ENCODE measurements around the gene WWC1. TPM values are rescaled to one million over a fixed set of nuclear protein-coding genes. Genes with fewer than 3 reads are reported as not detected.
"Not testable (repeated sequence)": the region's sequence is repeated elsewhere in the genome, so short reads cannot be mapped to it uniquely, and the experiment has no call there.

The WWC1 gene
- total RNA-seq, 1 experiment from 2014 or later = not detected

DNA sequence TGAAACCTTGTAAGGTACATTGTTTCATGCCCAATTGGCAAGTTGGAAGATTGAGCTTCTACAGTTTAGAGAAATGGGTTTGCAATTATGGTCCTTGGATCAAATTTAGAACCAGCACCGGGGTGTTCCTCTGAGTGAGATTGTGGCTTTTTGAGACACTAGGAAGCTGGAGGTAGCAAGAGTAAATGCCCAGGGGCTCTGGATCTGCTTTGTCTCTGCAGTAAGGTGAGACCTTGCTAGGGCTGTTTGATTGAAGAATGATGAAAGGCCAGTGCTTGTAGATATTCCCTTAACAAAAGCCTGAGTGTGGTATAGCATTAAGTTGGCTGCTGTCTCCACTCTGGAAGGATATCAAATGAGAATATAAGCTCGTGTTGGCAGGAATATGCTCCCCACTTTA, 36.0 kb downstream of the WWC1 start:
- H3K4me1 ChIP-seq = no peaks in the 10 kb centered on the region

DNA sequence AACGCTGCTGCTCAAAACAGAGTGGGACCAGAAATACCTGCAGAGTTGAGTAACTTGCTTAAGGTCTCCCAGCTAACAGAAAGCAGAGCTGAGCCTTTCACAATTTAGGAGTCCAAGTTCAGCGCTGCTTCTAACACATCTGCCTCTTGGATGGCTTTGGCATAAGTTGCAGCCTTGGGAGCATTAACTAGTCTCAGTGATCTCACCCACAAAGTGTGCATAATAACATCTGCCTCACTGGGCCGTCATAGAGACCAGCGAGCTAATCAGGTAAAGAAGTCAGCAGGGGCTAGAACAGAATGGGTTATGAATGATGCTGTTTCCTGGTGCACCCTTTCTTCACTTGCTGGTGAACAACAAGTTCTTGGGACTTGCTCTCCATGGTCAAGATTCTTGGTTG, 36.5 kb downstream of the WWC1 start:
- H3K36me3 ChIP-seq = no peaks in the 10 kb centered on the region
- H3K27ac ChIP-seq = no peak overlapping the region
- no peaks in the 10 kb centered on the region for H3K4me1 ChIP-seq
- H3K4me3 ChIP-seq = no peak overlapping the region
- H3K27me3 ChIP-seq = no peaks in the 10 kb centered on the region; the same call in 1 of the 2 replicates
- H3K9me3 ChIP-seq (replicated peaks) = no peaks in the 10 kb centered on the region
- DNase-seq = no peak

More for the DNA sequence above, 36.0 kb downstream of the WWC1 start:
- Histone ChIP-seq H3K4me3 (no peak overlapping the region), H3K9me3 (replicated peaks) (no peaks in the 10 kb centered on the region), H3K27me3 (no peaks in the 10 kb centered on the region; the same call in 1 of the 2 replicates), H3K36me3 (no peaks in the 10 kb centered on the region), H3K27ac (no peak overlapping the region)
- DNase-seq = no peak

DNA sequence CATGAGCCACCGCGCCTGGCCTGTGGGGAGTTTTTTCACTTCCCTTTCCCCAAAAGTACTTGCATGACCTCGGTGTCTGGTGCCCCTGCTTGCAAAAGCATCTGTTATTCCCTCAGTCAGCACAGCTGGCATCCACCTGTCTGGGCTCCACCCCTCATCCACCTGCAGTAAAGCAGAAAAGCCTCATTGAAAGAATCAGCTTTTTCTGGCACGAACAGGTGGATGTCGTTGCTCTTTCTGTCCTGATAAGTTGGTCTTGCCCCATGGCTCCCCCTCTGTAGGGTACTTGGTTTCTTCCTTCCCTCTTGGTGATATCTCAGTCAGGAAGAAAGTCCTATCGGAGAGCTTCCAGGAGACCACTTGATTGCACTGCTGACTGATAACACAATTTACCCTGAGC, 37.4 kb downstream of the WWC1 start:
- H3K36me3 ChIP-seq = no peaks in the 10 kb centered on the region
- H3K4me3 ChIP-seq = no peak overlapping the region
- no peaks in the 10 kb centered on the region for H3K9me3 ChIP-seq (replicated peaks)
- no peaks in the 10 kb centered on the region; the same call in 1 of the 2 replicates for H3K27me3 ChIP-seq
- DNase-seq = no peak
- H3K27ac ChIP-seq = no peak overlapping the region
- no peaks in the 10 kb centered on the region for H3K4me1 ChIP-seq

DNA sequence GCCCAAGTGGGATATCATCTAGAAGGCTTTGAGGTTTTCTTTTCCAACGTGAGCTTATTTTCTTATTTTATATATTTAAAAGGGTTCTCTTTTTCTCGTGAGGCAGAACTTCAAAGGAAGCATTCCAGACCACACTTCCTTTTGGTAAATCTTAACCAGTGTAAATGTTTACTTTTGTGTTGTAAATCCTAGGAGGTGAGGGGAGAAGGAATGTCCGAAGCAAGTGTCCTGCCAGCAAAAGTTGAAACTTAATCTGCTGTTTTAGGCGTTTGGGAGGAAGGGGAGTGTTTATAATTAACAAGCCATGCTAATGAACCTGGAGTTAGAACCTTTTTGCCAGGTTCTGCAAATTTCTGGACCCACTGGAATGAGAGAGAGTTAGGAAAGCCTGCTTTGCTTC, 37.9 kb downstream of the WWC1 start:
- Histone ChIP-seq H3K27ac (no peak overlapping the region), H3K27me3 (no peaks in the 10 kb centered on the region; the same call in 1 of the 2 replicates), H3K36me3 (no peaks in the 10 kb centered on the region), H3K4me1 (no peaks in the 10 kb centered on the region), H3K4me3 (no peak overlapping the region), H3K9me3 (replicated peaks) (no peaks in the 10 kb centered on the region)
- no peak for DNase-seq

GRCh38 chr5:168332042-168332441, 40.6 kb downstream of the WWC1 start:
- no peak for DNase-seq
- Histone ChIP-seq H3K27me3 (peaks cover 8% of the 10 kb centered on the region; the same call in 1 of the 2 replicates), H3K9me3 (replicated peaks) (no peaks in the 10 kb centered on the region), H3K4me1 (no peaks in the 10 kb centered on the region), H3K27ac (no peak overlapping the region), H3K4me3 (no peak overlapping the region), H3K36me3 (no peaks in the 10 kb centered on the region)

DNA sequence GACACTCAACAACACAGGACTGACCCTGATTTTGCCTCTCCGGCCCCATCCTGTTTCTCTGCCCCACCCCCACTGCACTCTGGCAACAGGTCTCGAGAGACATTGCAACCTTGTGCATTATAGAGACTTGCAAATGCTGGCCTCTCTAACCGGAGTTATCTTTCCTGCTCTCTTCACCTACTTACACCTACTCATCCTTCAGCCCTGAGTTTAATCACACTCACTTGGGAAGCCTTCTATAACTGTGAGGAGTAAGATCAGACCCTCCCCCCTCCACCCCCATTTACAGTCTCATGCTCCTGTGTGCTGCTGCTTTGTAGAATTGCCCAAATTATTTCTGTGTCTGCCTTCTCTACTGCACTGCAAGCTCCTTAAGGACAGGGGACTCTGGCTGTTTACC, 42.8 kb downstream of the WWC1 start:
- Histone ChIP-seq H3K4me1 (no peaks in the 10 kb centered on the region), H3K36me3 (no peaks in the 10 kb centered on the region), H3K9me3 (replicated peaks) (no peaks in the 10 kb centered on the region), H3K27me3 (peaks cover 8% of the 10 kb centered on the region; the same call in 1 of the 2 replicates), H3K4me3 (no peak overlapping the region), H3K27ac (no peak overlapping the region)
- DNase-seq = no peak

DNA sequence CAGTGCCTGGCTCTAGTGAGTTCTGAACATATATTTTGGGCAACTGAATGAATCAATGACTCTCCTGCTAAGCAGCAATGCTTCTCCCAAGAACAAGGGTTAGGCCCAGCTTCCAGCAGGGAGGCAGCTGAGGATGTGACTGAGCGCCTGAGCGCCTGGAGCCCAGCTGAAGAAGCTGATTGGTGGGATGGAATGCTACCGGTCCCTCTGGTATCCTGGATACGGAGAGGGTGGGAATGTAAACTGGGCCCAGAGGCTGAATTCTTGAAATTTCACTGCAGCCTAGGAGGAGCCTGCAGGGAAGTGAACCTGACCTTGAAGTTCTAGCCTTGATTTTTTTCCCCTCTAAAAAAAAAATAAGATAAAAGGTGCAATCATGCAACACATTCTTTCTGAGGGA, 43.2 kb downstream of the WWC1 start:
- no peaks in the 10 kb centered on the region for H3K9me3 ChIP-seq (replicated peaks)
- no peaks in the 10 kb centered on the region for H3K36me3 ChIP-seq
- no peak for DNase-seq
- no peaks in the 10 kb centered on the region for H3K4me1 ChIP-seq
- H3K4me3 ChIP-seq = no peak overlapping the region
- no peak overlapping the region for H3K27ac ChIP-seq
- H3K27me3 ChIP-seq = peaks cover 8% of the 10 kb centered on the region; the same call in 1 of the 2 replicates

DNA sequence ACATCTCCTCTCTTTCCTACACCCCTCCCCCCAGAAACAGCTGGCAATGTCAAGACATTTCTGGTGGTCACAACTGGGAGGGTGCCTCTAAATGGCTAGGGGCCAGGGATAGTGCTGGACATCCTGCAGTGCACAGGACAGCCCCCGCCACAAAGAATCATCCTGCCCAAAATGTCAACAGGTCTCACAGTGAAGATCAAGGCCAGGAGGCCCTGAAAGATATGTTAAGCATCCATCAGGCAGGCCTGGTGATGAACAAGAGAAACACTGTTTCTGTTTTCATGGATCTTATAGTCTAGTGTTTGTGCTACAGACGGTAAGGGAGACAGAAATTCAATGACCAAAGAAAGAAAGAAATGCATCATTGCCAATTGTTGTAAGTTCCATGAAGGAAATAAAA, 45.9 kb downstream of the WWC1 start:
- Histone ChIP-seq H3K4me3 (no peak overlapping the region), H3K27ac (no peak overlapping the region), H3K4me1 (no peaks in the 10 kb centered on the region), H3K9me3 (replicated peaks) (no peaks in the 10 kb centered on the region), H3K36me3 (no peaks in the 10 kb centered on the region), H3K27me3 (peaks cover 8% of the 10 kb centered on the region; the same call in 1 of the 2 replicates)
- no peak for DNase-seq

DNA sequence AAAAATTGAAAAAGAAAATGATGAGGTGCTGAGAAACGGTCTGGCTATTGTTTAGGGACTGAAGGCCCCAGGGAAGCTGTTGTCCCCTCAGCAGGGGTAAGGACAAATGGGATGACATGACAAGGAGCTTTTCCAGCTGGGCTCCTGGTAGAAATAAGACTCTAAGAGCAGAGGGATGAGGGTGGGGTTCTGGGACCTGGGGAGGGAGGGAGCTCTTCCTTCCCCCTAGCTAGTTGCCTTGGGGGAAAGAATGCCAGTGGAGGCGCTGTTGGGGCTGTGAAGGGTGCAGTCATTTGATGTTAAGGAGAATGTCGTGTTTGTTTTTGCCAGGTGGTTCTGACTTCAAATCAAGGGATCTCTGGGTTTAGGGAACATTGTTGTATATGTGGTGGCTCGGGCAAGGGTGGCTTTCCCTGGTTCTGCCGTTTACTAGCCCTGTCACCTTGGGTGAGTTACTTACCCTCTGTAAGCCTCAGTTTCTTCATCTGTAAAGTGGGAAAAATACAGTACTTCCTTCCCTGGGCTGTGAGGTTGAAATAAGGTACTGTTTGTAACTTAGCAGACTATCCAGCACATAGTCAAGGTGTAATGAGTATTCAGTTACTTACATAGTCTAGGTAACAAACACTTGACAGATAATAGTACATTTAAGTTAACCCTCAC, 47.8 kb downstream of the WWC1 start:
- H3K4me3 ChIP-seq = no peak overlapping the region
- H3K27ac ChIP-seq = no peak overlapping the region
- no peaks in the 10 kb centered on the region for H3K9me3 ChIP-seq (replicated peaks)
- H3K4me1 ChIP-seq = no peaks in the 10 kb centered on the region
- H3K36me3 ChIP-seq = no peaks in the 10 kb centered on the region
- no peak for DNase-seq
- peaks cover 12% of the 10 kb centered on the region; the same call in 1 of the 2 replicates for H3K27me3 ChIP-seq

- H3K4me1 ChIP-seq, DNase-seq: not testable (repeated sequence)
- H3K27me3 ChIP-seq = peaks cover 13% of the 10 kb centered on the region; the same call in 1 of the 2 replicates
These were observed 48.3 kb downstream of the WWC1 start for GRCh38 chr5:168339772-168340140.

GRCh38 chr5:168340487-168340886, 49.0 kb downstream of the WWC1 start:
- H3K27me3 ChIP-seq = peaks cover 12% of the 10 kb centered on the region; the same call in 1 of the 2 replicates
- no peaks in the 10 kb centered on the region for H3K36me3 ChIP-seq
- DNase-seq = no peak
- H3K4me3 ChIP-seq = no peak overlapping the region
- no peaks in the 10 kb centered on the region for H3K9me3 ChIP-seq (replicated peaks)
- H3K27ac ChIP-seq = no peak overlapping the region
- H3K4me1 ChIP-seq = no peaks in the 10 kb centered on the region

More at GRCh38 chr5:168339772-168340140, 48.3 kb downstream of the WWC1 start:
- H3K9me3 ChIP-seq (replicated peaks); H3K36me3 ChIP-seq; H3K27ac ChIP-seq; H3K4me3 ChIP-seq: not testable (repeated sequence)

DNA sequence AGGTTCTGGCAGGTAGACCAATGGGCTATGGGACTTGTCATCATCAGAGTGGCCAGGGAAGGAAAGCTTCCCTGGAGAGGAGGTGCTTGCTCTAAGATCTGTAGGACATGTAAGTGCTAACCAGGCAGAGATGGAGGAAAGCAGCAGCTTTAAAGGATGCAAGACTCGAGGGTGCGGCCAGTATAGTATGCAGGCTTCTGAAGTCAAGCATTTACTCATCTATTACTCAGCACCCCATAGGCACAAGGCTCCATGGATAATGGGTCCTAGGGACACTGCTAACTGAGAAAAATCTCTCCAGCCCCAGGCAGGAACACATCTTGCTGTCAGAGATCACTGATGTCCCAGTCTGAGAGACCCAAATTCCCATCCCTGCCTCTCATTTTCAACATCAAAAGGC, 49.7 kb downstream of the WWC1 start:
- H3K4me3 ChIP-seq = no peak overlapping the region
- H3K4me1 ChIP-seq = no peaks in the 10 kb centered on the region
- H3K27me3 ChIP-seq = peaks cover 6% of the 10 kb centered on the region; the same call in 1 of the 2 replicates
- H3K27ac ChIP-seq = no peak overlapping the region
- no peak for DNase-seq
- H3K36me3 ChIP-seq = no peaks in the 10 kb centered on the region
- no peaks in the 10 kb centered on the region for H3K9me3 ChIP-seq (replicated peaks)

DNA sequence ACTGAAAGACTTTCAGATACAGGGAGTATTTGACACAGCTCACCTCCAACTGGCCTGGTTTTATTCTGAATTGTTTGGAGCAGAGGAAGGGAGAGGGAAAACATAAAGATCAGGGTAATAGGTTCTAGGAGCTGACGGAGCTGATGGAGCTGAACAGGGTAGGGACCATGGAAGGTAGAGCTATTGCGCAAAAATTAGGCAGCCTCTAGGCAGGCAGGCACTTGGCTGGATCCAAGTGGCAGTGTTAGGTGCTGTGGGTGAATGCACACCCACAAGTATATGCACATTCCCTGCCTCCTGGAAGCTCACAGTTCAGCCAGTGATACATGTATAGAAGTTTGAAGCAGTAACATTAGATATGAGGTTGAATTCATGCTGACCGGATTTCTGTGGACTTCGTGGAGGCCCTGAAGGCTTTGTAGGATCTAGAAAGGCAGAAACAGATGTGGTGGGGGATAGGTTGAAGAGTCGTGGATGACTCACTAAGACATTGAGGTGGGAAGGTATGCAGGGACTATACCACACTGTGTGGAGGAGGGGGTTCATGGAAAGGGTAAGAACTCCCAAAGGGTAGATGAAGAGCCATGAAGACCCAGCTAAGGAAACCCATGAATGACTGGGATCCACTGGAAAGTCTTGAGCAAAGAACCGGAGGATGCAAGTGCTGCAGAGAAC, 50.8 kb downstream of the WWC1 start:
- Histone ChIP-seq H3K27me3 (peaks cover 6% of the 10 kb centered on the region; the same call in 1 of the 2 replicates), H3K36me3 (no peaks in the 10 kb centered on the region), H3K27ac (no peak overlapping the region), H3K4me3 (no peak overlapping the region), H3K9me3 (replicated peaks) (no peaks in the 10 kb centered on the region), H3K4me1 (no peaks in the 10 kb centered on the region)
- DNase-seq = no peak

DNA sequence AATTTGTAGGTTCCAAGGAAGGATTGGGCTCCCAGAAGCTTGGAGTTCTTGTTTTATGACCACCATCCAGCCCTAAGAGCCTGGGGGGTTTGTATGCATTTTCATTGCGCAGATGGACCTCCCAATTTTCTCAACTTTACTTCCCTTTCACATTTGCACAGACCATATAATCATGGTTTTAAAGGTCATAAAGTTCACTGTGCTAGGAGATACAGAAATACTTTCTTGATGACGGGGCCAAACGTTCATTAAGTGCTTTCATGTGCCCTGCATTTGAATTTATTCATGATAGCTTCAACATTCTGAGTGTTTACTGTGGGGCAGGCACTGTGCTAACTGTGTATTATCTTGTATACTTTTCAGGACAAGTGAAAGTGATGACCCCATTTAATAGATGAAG, 51.5 kb downstream of the WWC1 start:
- Histone ChIP-seq H3K4me1 (no peaks in the 10 kb centered on the region), H3K27ac (no peak overlapping the region), H3K4me3 (no peak overlapping the region), H3K9me3 (replicated peaks) (no peaks in the 10 kb centered on the region), H3K27me3 (peaks cover 6% of the 10 kb centered on the region; the same call in 1 of the 2 replicates), H3K36me3 (no peaks in the 10 kb centered on the region)
- no peak for DNase-seq

DNA sequence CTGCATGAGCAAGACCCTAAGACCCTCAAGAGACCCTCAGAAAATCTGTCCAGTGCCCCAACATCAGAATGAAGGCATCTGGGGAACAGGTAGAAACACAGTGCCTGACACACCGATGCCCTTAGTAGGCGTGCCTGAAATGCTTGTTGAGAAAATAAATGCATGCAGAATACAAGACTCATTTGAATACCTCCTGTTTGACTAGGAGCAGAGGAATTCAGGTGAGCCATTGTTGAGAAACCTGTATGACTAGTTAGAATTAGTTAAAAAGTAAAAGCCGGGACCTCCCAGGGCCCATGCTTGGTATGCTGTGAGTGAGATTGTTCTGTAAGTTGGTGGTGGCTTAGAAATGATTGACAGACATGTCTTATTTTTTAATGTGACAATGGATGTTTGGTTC, 55.0 kb downstream of the WWC1 start:
- H3K4me1 ChIP-seq = no peaks in the 10 kb centered on the region
- H3K4me3 ChIP-seq = no peak overlapping the region
- H3K9me3 ChIP-seq (replicated peaks) = no peaks in the 10 kb centered on the region
- peaks cover 6% of the 10 kb centered on the region; the same call in 1 of the 2 replicates for H3K27me3 ChIP-seq
- H3K27ac ChIP-seq = no peak overlapping the region
- no peak for DNase-seq
- H3K36me3 ChIP-seq = no peaks in the 10 kb centered on the region

Data from SJCRH30 (cell line).